ENCODE data around the gene RBM17.
"Not testable (repeated sequence)": the region's sequence is repeated elsewhere in the genome, so short reads cannot be mapped to it uniquely, and the experiment has no call there.

RBM17 gene

DNA sequence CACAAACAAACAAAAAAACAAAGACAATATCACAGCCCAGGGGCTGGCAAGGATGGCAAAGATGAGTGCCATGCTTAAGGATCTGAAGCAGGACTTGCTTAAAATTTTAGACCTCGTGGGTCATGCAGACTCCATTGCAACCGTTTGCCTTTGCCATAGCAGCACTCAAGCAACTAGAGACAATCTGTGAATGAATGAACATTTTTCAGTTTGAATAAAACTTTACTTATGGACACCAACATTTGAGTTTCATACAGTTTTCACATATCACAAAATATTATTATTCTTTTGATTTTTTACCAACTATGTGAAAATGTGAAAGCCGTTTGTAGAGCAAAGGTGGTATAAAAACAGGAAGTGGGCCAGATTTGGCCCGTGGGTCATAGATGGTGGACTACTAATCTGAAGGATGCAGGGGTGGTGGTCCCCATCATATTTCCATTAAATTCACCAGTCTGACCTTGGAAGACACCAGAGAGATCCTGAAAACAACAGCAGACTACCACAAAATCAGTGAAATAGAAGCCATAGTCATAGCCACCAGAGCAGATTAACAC is 8.3 kb upstream of the RBM17 start:
- DNase-seq (ENCODE audit: low read depth): no peak

DNA sequence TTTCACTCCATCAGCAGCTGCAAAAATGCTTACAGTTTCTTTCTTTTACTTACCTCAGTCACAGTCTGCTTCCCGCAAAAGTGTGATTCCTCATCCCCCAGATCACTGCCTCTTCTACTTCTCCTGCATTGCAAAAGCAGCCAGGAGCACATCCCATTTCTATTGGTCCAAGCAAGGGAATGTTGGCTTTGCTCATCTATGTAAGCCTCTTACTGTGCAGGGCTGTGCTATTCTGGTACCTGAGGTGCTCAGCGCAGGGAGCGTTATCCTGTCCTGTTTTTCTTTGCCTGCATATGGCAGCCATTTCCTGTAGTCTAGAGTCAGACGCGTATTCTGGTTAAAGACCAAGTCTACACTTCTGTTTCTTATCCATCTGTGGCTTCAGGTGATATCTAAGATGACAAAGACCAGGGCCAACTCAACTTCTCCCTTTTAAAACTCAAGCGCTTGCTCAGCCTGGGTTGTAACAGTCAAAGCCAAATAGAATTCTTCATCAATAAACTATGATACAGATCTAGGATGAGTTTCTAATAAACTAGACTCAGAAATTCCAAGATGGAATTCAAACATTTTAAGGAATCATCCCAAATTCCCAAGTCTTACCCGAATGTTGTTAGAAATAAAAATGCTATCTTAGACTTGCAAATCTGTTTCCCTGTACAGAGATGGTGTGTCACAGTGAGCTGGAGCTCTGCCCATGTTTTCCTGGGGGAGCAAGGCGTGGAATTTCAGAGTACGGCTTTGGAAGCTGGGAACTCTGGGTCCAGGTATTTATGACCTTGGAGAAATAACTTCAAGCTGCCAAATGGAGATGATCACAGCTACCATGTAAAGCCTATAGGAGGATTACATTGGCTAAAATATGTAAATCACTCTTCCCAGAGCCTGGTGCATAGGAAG is 6.1 kb upstream of the RBM17 start:
- no peak for DNase-seq (ENCODE audit: low read depth)

DNA sequence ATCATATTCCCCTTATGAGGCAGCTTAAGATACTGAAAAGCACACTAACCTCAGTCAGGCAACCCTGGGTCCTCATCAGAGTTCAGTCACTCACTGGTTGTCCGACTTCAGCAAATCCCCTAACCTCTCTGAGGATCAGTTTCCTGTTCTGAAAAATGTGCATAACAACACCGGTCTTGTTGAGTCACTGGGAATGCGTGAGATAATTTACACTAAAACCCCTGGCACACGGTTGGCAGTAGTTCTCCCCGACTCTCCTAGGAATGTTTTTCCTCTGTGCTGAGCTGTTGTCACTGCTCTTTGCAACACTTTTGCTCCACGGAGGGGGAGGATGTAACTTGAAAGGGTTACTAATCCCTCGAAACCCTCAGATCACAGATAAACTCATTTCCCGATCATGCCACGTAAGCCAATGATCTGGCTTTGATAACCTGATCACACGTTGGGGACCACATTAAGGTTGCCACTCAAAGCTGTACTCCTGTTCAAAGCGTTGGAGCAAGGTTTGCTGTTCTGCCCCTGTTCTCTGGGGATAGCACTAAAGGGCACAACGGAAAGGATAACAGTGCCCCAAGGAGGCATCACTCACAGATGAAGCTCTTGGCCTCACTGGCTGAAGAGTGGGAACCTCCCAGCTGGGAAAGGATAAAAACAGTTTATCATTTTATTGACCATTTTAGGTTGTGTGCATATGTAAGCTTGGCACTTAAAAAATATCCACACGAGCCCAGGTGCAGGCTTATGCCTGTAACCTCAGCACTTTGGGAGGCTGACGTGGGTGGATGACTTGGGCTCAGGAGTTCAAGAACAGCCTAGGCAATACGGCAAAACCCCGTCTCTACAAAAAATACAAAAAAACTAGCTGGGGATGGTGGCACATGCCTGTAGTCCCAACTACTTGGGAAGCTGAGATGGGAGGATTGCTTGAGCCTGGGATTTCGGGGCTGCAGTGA is 5.0 kb upstream of the RBM17 start:
- DNase-seq (ENCODE audit: low read depth): no peak

DNA sequence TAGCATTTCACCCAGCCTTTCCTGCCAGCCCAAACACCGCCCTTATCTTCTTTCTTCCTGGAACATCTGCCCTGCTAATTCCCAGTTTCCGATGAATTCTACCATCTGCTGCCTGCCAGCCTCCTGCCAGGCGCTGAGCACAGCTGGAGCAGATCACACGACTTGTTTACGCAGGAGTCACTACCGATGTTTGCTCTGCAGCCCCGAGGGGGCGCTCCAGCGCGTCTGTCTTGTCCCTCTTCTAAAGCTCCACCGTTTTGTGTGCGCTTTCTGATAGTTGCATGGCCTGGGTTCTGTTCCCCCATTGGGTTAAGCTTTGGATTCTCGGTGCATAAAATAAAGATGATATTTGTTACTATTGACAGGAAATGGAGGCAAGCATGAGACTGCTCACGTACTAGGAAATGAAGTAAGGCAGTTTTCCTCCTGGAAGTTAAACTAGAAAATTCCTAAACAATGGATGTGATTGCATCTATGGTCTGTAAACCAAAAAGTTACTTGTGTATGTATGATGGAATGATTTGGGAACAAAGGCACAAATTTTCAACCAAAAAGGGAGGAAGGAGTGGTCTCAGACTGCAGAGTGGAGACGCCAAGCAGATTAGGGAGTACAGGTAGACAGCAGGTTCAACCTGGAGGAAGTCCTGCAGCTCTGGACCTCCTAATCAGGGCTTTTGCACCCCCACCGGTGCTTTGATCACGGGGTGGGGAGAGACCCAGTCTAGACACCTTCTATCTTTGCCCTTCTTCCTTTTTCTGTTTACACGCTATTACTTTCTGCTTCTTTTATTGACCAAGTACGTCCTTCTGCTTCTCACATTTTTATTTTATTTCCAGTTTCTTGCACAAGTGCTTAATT is 2.2 kb upstream of the RBM17 start:
- peak; percentile 73 for DNase-seq (ENCODE audit: low read depth)

DNA sequence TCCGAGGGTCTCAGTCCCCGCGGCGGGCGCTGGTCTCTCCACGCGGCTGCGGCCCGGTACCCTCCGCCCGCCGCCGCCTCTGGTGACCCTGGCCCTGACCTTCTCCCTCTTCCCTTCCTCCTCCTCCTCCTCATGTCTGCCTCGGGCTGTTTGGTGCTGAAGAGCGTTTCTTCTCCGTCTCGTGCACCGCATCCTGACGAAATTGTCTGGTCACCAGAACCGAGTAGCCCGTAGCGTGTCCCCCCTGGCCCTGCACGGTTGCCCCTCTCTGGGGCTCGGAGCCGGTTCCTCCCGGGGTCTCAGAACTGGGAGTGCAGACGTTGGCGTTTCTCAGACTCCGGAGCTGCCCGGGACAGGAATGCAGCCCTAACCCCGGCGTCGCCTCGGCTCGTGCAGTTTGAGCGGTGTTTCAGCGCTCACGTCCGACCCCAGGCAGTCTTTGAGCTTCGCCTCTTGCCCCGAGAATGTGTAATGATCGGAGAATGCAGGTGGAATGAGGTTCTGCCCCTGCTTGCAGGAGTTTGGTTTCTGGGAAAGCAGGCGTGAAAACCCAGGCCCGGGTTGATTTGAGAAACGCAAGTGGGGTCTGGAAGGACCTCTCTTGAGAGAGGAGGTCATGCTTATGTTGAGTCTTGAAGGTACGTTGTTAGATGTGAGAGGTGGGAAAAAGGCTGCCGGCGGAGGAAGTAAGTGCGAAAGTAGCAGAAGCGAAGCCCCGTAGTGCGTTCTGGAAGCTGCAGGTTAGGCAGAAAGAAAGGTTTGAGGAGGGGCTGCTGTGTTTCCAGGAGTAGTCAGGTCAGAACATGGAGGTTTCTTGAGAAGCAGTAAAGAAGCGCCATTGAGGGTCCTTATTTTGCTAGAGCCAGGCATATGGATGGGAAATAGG is 743 bp downstream of the RBM17 start:
- DNase-seq (ENCODE audit: low read depth): no peak

DNA sequence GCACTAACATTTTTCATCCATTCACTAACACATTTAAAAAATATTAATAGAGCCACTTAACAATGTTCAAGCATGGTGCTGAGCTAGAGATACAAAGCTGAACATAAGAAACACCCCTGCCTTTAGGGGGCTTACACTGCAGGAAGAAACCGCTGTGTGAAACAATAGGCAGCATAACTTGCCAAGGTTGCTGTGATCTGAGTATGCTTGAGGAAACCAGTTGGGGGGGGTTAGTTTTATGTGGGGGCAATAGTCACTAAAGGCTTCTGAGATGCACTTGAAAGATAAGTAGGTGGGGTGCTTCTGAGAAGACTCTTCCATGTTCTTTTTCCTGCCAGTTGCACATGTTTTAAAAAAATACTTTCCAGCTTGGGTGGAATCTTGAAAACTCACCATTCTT is 2.8 kb downstream of the RBM17 start:
- no peak for DNase-seq (ENCODE audit: low read depth)

DNA sequence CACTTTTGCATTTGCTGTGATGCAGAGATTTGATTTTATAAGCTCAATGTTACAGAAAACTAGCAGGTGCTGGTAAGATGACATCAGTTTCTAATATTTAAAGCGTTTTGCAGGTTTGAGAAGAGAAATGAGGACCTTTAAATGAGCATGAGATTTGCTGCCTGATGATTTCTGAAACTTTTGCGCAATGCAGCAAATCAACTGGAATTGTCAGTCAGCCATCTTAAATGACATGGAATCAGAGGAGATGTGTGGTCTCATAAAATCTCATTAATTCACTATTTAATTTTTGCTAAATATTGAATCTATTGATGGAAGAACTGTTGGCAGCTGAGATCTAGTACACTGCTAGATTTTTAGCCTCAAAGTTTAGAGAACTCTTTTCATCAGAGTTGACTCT is 3.9 kb downstream of the RBM17 start:
- DNase-seq (ENCODE audit: low read depth): no peak

DNA sequence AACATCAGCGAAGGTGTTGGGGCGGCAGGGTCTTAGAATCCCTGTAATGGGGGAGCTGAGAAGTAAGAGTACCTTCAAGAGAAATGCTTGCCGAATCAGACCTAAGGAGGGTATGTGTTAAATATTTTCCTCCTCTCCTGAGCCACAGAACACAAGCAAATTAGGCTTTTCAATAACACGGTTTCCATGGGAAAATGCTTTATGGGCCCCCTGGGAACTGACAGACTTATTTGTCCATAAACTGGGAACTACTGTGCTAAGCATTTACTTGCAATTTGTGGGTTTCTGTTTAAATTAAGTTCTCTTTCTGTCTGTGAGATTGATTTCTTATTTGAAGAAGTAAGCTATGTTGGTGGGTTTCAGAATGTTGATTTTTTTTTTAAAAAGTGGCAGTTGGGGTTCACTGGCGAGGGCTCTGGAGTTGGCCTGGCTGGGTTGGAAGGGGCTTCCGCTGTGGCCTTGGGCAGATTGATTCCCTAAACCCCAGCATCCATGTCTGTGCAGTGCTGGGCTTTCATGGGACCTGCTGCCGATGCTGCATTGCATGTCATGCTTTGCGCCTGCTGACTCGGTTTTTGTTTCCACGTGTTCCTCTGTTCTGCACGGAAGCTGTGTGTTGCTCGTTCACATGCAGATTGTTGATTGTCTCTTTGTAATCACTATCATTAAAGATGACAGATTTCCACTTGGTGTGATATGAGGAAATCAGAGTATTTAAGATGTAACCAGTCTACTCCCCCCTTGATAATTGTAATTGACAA is 7.2 kb downstream of the RBM17 start:
- peak; percentile 21 for DNase-seq (ENCODE audit: low read depth)

DNA sequence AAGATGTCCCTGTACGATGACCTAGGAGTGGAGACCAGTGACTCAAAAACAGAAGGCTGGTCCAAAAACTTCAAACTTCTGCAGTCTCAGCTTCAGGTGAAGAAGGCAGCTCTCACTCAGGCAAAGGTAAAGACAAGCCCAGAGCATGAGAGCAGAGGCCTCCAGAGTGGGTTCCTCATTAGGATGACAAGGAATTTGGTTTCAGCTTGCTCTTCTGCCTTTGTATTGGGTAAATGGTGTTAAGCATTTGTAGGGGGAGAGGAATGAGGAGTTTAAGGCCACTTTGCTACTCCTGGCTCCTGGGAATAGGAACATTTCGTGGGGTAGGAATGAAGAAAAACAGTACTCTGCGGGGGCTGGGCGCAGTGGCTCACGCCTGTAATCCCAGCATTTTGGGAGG is 8.2 kb downstream of the RBM17 start:
- no peak for DNase-seq (ENCODE audit: low read depth)

DNA sequence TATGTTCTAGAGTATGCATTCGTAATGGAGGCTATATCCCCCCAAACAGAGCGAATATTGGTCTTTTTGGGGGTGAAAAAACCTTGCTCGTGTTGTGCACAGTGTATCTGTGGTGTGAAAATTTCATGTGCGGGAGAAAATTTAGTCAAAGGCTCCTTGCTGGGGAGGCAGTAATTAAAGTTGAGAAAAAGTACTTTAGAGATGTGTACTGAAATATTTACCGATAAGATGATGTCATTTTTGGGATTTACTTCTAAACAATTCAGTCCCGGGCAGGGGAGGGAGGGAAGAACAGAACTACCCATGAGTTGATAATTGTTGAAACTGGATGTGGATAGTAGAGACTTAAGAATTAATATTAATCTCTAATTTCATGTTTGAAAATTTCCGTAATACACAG is 9.3 kb downstream of the RBM17 start:
- DNase-seq (ENCODE audit: low read depth): no peak

DNA sequence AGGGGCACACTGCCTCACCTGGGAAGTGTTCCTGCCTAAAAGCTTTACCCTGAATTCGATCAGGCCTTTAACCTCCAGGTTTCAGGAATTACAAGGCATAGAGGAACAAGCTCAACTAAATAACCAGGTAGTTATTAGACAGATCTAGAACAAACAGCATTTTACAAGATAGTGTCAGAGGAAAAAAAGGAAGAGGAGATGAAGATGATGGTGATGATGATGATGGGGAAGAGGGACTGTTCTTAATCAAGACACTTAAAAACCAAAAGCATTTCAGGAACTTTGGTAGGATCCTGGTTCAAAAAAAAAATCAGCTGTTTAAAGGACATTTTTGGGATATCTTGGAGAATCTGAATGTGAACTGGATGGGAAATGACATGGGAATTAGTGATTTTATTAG is 11.5 kb downstream of the RBM17 start:
- no peak for DNase-seq (ENCODE audit: low read depth)

DNA sequence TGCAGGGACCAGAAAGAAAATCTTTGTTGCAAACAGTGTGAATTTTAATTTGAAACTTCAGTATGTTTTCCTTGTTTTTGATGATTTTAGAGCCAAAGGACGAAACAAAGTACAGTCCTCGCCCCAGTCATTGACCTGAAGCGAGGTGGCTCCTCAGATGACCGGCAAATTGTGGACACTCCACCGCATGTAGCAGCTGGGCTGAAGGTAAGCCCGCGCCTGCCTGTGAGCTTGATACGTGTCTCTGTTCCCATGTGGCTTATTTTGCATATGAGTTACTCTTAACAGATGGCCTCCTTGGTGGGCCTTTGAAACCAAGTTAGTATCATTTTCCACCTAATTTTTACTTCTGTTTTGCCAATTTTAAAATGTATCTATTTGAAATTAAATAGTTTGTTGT is 12.3 kb downstream of the RBM17 start:
- DNase-seq (ENCODE audit: low read depth): no peak

DNA sequence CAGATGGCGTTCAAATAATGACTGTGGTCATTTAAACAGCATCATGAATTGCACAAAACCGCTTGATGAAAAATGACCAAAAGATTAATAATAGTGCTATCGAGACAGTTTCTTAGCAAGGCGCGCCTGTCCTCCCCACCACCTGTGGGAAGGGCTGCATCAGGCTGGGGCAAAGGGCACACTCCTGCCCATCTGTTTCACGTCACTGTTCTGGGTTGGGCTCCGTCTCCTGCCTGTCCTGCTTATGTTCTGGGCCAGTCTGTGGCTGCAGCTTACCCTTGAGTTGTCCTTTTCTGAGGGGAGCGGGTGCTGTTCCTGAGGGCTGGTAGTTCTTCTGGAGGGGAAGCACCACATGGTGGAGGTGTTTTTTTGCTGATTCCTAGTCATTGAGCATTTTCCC is 13.3 kb downstream of the RBM17 start:
- no peak for DNase-seq (ENCODE audit: low read depth)

DNA sequence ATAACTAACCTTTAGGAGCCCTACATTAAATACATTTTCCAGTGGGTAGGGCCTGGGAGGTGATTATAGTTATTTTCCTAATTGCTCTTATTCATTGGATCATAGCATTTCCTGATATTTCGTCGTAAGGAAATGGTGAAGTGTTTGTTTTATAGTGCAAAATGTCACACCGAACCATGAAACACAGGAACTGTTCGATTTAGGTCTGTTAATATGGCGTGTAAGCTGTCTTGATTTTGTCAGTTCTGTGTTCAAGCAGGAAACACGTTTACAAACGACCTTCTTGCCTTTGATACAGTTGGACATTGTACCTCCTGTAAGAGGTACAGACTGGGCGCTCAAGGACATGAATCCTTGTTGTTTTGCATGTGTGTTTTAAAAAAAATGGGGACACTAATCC is 14.8 kb downstream of the RBM17 start:
- no peak for DNase-seq (ENCODE audit: low read depth)

DNA sequence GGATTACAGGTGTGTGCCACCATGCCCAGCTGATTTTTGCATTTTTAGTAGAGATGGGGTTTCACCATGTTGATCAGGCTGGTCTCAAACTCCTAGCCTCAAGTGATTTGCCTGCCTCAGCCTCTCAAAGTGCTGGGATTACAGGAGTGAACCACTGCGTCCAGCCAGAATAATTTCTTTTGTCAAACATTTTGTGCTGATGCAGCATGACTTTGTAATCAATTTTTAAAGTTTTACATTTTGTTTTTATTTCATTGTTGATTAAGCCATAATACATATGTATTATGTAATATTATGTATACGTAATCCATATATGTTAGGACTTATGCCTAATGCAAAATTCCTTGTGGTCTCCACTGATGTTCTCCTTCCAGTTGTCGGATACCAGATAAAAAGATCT is 18.8 kb downstream of the RBM17 start:
- DNase-seq (ENCODE audit: low read depth): not testable (repeated sequence)

DNA sequence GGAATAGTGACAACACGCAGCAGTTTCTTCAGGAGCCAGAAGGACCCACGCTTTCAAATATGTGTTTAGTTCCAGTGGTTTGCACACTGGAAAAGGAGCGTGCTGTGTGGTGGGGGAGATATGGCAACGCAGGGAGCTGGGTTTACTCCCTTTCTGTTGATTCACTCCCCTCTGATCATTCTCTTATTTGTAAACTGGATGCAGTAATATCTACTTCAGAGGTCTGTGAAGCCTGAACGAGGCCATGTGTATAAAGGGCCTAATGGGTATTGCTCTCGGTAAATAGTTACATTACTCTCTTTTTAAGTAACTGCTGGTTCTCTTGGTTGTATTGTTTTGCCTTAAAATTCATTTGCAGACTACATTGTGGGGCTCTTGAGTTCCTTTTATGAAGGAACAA is 19.2 kb downstream of the RBM17 start:
- no peak for DNase-seq (ENCODE audit: low read depth)

DNA sequence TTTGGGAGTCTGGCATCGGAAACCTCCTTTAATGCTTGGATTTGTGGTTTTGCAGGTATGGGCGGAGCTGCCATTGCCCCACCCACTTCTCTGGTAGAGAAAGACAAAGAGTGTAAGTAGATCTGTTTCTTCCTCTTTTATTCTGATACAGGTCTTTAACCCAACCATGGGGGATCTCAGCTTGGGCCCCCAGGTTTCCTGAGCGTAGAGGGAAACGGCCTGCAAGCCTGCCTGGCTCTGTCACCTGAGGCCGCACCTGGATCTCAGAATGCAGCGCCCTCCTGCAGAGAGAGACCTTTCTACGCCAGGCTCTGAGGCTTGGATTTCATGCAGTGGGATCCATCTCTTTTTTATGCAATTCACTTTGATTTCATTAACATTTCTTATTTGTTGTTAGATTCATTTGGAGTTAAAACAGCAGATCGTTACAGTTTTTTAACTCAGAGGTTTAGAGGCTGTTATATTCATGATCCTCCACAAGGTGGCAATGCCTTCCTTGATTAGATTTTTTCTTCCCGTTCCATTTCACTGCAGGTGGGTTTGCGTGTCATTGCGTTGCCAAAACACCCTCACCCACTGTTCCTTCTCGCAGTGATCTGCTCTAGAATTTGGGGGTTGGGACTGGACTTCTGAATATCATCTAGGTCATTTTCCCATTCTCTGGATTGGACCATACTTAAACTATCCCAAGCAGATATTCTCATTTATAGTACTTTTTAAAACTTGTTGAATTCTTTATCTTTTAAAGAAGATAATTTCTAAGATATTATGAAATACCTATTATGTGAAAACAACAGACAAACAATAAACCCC is 20.0 kb downstream of the RBM17 start:
- DNase-seq (ENCODE audit: low read depth): no peak

DNA sequence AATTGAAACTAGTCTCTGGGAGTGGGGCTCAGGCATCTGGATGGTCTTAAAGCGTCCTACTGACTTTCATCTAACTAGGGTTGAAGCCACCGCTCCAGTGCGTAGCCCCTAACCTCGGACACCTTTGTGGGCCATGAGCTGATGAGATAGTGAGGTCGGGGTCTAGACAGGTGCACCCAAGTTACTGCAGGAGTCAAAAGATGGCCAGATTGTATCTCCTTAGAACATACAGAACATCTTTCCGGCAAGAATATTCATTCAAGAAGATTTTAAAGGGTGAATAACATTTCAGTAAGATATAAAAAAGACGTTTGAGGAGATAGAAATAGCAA is 20.6 kb downstream of the RBM17 start:
- no peak for DNase-seq (ENCODE audit: low read depth)

DNA sequence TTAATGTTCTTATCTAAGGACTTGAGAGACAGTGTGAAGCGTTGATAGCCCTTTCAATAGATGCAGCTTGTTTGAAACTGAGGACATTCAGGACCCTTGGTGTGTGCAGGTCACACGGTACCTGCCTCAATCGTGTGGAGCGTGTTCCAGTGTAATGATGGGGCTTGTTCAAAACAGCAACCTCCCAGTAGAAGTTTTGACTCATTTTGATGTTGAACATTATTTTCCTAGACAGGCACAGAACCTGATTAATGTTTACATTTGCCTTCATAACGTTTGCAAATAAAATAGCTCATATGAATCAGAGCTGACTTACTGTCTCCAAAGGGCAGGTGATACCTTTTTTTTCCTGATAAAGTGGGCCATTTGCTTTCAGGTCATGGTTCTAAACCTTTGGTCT is 21.3 kb downstream of the RBM17 start:
- DNase-seq (ENCODE audit: low read depth): no peak

Data from stromal cell of bone marrow (primary cell).